Liver (tissue), 3 donors: ENCODE measurements around the gene CYP4V2.

Experiments used
- GABPA ChIP-seq, 2 donors: IDR thresholded peaks in 1 of 2; conservative IDR thresholded peaks in 1 of 2; 2 replicates each; pipeline ENCODE4 v1.6.1; 2016; ENCODE audit warnings: antibody characterized with exemption in 2 of 2, mild to moderate bottlenecking in 1 of 2, moderate library complexity in 1 of 2
- TAF1 ChIP-seq: conservative IDR thresholded peaks from 2 replicates; pipeline ENCODE4 v1.6.1; 2016; ENCODE audit warnings: antibody characterized with exemption, mild to moderate bottlenecking
- TF ChIP-seq, protein P1 (sequence below): fragments of 150-350 bp; IDR thresholded peaks from 2 replicates; pipeline ENCODE4 v1.5.1; 2017; ENCODE audit warnings: improper control_type of control experiment, low read depth, low read length; ENCODE audit not compliant: missing input control
- donor health status: healthy.
- donor health status: healthy.

DNA sequence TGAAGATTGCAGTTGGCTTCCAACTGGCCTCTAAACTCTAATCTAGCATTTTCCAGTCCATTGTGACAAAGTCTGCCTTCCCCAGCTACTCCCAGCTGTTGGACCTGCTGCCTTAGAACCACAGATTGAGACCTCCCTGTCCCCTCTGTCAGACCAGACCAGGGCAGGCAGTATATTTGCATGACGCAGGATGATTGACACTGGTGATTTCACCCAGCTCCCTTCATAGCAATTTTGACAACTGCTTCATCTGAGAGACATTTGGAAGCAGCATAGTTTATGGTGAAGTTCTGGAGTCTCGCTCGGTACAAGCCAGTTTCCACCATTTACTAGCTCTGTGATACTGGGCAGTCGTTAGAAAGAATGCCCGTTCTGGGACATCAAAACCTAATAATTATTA, 2.5 kb downstream of the CYP4V2 start:
- TF ChIP-seq GABPA (IDR thresholded peaks at IDR 0.05 in 1 of 2, conservative IDR thresholded peaks at IDR 0.05 in 1 of 2) (no peak), TAF1 (no peak)
- TF ChIP-seq, protein P1, sequence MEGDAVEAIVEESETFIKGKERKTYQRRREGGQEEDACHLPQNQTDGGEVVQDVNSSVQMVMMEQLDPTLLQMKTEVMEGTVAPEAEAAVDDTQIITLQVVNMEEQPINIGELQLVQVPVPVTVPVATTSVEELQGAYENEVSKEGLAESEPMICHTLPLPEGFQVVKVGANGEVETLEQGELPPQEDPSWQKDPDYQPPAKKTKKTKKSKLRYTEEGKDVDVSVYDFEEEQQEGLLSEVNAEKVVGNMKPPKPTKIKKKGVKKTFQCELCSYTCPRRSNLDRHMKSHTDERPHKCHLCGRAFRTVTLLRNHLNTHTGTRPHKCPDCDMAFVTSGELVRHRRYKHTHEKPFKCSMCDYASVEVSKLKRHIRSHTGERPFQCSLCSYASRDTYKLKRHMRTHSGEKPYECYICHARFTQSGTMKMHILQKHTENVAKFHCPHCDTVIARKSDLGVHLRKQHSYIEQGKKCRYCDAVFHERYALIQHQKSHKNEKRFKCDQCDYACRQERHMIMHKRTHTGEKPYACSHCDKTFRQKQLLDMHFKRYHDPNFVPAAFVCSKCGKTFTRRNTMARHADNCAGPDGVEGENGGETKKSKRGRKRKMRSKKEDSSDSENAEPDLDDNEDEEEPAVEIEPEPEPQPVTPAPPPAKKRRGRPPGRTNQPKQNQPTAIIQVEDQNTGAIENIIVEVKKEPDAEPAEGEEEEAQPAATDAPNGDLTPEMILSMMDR = no peak
